HepG2 (cell line): ENCODE measurements around the gene PRKCE. TPM values are rescaled to one million over a fixed set of nuclear protein-coding genes. Genes with fewer than 3 reads are reported as not detected.
A peak's percentile ranks its signal among the peaks of the same experiment; 100 is the strongest.

Source experiments
- HHEX ChIP-seq: IDR thresholded peaks from 2 replicates; pipeline ENCODE4 v1.6.1; 2016; ENCODE audit warnings: control low read depth
- HOXA9 ChIP-seq: sonication (generic); formaldehyde crosslinking; IDR thresholded peaks from 2 replicates; pipeline ENCODE4 v1.8.1; 2022; ENCODE audit warnings: missing genetic modification reagents, mild to moderate bottlenecking, moderate library complexity, borderline replicate concordance
- NONO ChIP-seq, 2 experiments: fragments of 450-650 bp in 1 of 2; sonication (generic) in 1 of 2; formaldehyde crosslinking in 1 of 2; IDR thresholded peaks in 1 of 2; conservative IDR thresholded peaks in 1 of 2; 2 replicates each; pipeline versions ENCODE4 v1.6.1 to v1.8.0; 2017 to 2022; ENCODE audit warnings: mild to moderate bottlenecking in 1 of 2, missing genetic modification reagents in 1 of 2, moderate library complexity in 1 of 2
- ZFP41 ChIP-seq: sonication (generic); formaldehyde crosslinking; IDR thresholded peaks from 2 replicates; pipeline ENCODE4 v1.4.0; 2020; ENCODE audit warnings: mild to moderate bottlenecking, missing genetic modification reagents, borderline replicate concordance
- ZNF235 ChIP-seq: sonication (generic); formaldehyde crosslinking; IDR thresholded peaks from 2 replicates; pipeline ENCODE4 v1.8.1; 2023; ENCODE audit warnings: mild to moderate bottlenecking, missing genetic modification reagents, borderline replicate concordance
- ZNF260 ChIP-seq: sonication (generic); formaldehyde crosslinking; IDR thresholded peaks from 2 replicates; pipeline ENCODE4 v1.4.0; 2020; ENCODE audit warnings: missing genetic modification reagents, low read depth, mild to moderate bottlenecking, borderline replicate concordance
- ZNF652 ChIP-seq: IDR thresholded peaks from 2 replicates; pipeline ENCODE4 v1.6.1; 2016; ENCODE audit warnings: low read depth, borderline replicate concordance
- polyA plus RNA-seq, 8 experiments: library from polyadenylated mRNA; depleted of rRNA in 3 of 8; stranded (reverse) in 7 of 8; unstranded in 1 of 8; fragments of >200 nt; fragmentation: Illumina TruSeq in 4 of 8; extraction: Trizol in 4 of 8; gene quantifications; 2 replicates each; pipeline versions ENCODE4 v1.2.1 to v1.2.3, GENCODE V29; 2011 to 2016; ENCODE audit warnings: low read depth in 4 of 8, missing spikeins in 1 of 8, mixed read lengths in 1 of 8; ENCODE audit not compliant: insufficient read depth in 1 of 8
- total RNA-seq, 5 experiments: library from RNA; depleted of rRNA; stranded (reverse); fragments of >200 nt; fragmentation: Illumina TruSeq; extraction: Trizol; gene quantifications; 2 replicates each; pipeline ENCODE4 v1.2.3, GENCODE V29; 2016; ENCODE audit warnings: low read depth in 1 of 5
- TF ChIP-seq, protein P1 (sequence below): sonication (generic); formaldehyde crosslinking; IDR thresholded peaks from 2 replicates; pipeline ENCODE4 v1.4.0; 2020; ENCODE audit warnings: missing genetic modification reagents, mild to moderate bottlenecking, borderline replicate concordance
- TF ChIP-seq, protein P2 (sequence below): sonication (generic); formaldehyde crosslinking; conservative IDR thresholded peaks from 2 replicates; pipeline ENCODE4 v1.4.0; 2020; ENCODE audit warnings: missing genetic modification reagents
- TF ChIP-seq, protein P3 (sequence below): sonication (generic); formaldehyde crosslinking; IDR thresholded peaks from 2 replicates; pipeline ENCODE4 v1.8.1; 2022; ENCODE audit warnings: low read depth, mild to moderate bottlenecking, missing genetic modification reagents
- TF ChIP-seq, protein P4 (sequence below): sonication (generic); formaldehyde crosslinking; IDR thresholded peaks from 2 replicates; pipeline ENCODE4 v1.4.0; 2020; ENCODE audit warnings: low read depth, missing genetic modification reagents
- TF ChIP-seq, protein P5 (sequence below), 2 experiments: sonication (generic) in 1 of 2; formaldehyde crosslinking in 1 of 2; IDR thresholded peaks; 2 replicates each; pipeline versions ENCODE4 v1.4.0 to v1.6.1; 2018 to 2020; ENCODE audit warnings: missing genetic modification reagents in 2 of 2, borderline replicate concordance in 1 of 2, low read depth in 1 of 2, mild to moderate bottlenecking in 1 of 2, missing biosample characterization in 1 of 2
- TF ChIP-seq, protein P6 (sequence below): IDR thresholded peaks from 2 replicates; pipeline ENCODE4 v1.6.1; 2016; ENCODE audit warnings: control low read depth

The PRKCE gene
- total and polyA plus RNA-seq, 2 of the 13 experiments (the other 11 are each of a cell fraction or from before 2014, with no cell fraction given): 1.0 to 3.9 TPM

DNA sequence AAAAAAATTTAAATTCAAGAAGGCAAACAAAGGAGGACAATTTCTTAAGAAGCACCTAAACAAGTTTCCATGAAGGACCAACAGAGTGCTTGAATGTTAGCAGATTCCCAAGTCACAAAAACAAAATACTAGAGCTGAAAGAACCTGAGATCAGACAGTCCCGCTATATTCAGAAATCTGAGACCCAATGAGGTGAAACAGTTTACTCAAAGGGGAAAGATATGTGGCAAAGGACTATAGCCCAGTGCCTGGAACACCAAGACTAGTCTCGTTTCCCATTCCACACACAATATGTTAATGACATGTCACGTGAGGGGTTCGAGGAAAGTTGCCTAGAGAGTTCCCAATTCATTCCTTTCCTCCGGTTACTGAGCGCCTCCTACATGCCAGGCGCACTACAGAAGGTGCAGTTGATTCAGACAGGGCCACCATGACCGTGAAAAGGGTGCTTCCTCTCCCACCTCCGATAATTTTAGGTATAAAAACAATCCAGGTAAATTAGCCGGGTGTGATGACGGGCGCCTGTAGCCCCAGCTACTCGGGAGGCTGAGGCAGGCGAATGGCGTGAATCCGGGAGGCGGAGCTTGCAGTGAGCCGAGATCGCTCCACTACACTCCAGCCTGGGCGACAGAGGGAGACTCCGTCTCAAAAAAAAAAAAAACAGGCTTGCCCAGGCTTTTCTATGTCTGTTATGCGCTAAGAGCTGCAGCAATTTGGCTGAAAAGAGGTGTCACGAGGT, 41.0 kb upstream of the PRKCE start (continued):
- TF ChIP-seq, protein P1, sequence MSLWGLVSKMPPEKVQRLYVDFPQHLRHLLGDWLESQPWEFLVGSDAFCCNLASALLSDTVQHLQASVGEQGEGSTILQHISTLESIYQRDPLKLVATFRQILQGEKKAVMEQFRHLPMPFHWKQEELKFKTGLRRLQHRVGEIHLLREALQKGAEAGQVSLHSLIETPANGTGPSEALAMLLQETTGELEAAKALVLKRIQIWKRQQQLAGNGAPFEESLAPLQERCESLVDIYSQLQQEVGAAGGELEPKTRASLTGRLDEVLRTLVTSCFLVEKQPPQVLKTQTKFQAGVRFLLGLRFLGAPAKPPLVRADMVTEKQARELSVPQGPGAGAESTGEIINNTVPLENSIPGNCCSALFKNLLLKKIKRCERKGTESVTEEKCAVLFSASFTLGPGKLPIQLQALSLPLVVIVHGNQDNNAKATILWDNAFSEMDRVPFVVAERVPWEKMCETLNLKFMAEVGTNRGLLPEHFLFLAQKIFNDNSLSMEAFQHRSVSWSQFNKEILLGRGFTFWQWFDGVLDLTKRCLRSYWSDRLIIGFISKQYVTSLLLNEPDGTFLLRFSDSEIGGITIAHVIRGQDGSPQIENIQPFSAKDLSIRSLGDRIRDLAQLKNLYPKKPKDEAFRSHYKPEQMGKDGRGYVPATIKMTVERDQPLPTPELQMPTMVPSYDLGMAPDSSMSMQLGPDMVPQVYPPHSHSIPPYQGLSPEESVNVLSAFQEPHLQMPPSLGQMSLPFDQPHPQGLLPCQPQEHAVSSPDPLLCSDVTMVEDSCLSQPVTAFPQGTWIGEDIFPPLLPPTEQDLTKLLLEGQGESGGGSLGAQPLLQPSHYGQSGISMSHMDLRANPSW: 0 out of 2 replicates have a peak, but pooled peaks have one; percentile 86
- TF ChIP-seq HHEX (CRISPR knock-in tag): no peak
- 0 out of 2 replicates have a peak, but pooled peaks have one; percentile 38 for TF ChIP-seq ZNF235 (CRISPR knock-in tag)
- TF ChIP-seq, protein P2, sequence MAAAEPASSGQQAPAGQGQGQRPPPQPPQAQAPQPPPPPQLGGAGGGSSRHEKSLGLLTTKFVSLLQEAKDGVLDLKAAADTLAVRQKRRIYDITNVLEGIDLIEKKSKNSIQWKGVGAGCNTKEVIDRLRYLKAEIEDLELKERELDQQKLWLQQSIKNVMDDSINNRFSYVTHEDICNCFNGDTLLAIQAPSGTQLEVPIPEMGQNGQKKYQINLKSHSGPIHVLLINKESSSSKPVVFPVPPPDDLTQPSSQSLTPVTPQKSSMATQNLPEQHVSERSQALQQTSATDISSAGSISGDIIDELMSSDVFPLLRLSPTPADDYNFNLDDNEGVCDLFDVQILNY (CRISPR knock-in tag): no peak
- TF ChIP-seq ZNF652 (CRISPR knock-in tag): no peak
- TF ChIP-seq, protein P3, sequence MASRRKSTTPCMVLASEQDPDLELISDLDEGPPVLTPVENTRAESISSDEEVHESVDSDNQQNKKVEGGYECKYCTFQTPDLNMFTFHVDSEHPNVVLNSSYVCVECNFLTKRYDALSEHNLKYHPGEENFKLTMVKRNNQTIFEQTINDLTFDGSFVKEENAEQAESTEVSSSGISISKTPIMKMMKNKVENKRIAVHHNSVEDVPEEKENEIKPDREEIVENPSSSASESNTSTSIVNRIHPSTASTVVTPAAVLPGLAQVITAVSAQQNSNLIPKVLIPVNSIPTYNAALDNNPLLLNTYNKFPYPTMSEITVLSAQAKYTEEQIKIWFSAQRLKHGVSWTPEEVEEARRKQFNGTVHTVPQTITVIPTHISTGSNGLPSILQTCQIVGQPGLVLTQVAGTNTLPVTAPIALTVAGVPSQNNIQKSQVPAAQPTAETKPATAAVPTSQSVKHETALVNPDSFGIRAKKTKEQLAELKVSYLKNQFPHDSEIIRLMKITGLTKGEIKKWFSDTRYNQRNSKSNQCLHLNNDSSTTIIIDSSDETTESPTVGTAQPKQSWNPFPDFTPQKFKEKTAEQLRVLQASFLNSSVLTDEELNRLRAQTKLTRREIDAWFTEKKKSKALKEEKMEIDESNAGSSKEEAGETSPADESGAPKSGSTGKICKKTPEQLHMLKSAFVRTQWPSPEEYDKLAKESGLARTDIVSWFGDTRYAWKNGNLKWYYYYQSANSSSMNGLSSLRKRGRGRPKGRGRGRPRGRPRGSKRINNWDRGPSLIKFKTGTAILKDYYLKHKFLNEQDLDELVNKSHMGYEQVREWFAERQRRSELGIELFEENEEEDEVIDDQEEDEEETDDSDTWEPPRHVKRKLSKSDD (CRISPR knock-in tag): no peak
- no peak for TF ChIP-seq ZNF260 (CRISPR knock-in tag)
- TF ChIP-seq, protein P4, sequence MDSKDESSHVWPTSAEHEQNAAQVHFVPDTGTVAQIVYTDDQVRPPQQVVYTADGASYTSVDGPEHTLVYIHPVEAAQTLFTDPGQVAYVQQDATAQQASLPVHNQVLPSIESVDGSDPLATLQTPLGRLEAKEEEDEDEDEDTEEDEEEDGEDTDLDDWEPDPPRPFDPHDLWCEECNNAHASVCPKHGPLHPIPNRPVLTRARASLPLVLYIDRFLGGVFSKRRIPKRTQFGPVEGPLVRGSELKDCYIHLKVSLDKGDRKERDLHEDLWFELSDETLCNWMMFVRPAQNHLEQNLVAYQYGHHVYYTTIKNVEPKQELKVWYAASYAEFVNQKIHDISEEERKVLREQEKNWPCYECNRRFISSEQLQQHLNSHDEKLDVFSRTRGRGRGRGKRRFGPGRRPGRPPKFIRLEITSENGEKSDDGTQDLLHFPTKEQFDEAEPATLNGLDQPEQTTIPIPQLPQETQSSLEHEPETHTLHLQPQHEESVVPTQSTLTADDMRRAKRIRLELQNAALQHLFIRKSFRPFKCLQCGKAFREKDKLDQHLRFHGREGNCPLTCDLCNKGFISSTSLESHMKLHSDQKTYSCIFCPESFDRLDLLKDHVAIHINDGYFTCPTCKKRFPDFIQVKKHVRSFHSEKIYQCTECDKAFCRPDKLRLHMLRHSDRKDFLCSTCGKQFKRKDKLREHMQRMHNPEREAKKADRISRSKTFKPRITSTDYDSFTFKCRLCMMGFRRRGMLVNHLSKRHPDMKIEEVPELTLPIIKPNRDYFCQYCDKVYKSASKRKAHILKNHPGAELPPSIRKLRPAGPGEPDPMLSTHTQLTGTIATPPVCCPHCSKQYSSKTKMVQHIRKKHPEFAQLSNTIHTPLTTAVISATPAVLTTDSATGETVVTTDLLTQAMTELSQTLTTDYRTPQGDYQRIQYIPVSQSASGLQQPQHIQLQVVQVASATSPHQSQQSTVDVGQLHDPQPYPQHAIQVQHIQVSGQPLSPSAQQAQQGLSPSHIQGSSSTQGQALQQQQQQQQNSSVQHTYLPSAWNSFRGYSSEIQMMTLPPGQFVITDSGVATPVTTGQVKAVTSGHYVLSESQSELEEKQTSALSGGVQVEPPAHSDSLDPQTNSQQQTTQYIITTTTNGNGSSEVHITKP (CRISPR knock-in tag): no peak
- TF ChIP-seq ZFP41 (CRISPR knock-in tag): no peak; the same call in 1 of the 2 replicates
- TF ChIP-seq, protein P5, sequence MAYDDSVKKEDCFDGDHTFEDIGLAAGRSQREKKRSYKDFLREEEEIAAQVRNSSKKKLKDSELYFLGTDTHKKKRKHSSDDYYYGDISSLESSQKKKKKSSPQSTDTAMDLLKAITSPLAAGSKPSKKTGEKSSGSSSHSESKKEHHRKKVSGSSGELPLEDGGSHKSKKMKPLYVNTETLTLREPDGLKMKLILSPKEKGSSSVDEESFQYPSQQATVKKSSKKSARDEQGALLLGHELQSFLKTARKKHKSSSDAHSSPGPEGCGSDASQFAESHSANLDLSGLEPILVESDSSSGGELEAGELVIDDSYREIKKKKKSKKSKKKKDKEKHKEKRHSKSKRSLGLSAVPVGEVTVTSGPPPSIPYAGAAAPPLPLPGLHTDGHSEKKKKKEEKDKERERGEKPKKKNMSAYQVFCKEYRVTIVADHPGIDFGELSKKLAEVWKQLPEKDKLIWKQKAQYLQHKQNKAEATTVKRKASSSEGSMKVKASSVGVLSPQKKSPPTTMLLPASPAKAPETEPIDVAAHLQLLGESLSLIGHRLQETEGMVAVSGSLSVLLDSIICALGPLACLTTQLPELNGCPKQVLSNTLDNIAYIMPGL (CRISPR knock-in tag; IDR thresholded peaks at IDR 0.05; ENCODE audit: borderline replicate concordance in 1 of 2, low read depth in 1 of 2): peak in 1 of 2 experiments; percentile 76; a peak in 3 of 4 replicates
- no peak for TF ChIP-seq NONO (IDR thresholded peaks at IDR 0.05)
- TF ChIP-seq NONO (CRISPR knock-in tag; conservative IDR thresholded peaks at IDR 0.05): no peak
- no peak for TF ChIP-seq HOXA9 (CRISPR knock-in tag)
- TF ChIP-seq, protein P6, sequence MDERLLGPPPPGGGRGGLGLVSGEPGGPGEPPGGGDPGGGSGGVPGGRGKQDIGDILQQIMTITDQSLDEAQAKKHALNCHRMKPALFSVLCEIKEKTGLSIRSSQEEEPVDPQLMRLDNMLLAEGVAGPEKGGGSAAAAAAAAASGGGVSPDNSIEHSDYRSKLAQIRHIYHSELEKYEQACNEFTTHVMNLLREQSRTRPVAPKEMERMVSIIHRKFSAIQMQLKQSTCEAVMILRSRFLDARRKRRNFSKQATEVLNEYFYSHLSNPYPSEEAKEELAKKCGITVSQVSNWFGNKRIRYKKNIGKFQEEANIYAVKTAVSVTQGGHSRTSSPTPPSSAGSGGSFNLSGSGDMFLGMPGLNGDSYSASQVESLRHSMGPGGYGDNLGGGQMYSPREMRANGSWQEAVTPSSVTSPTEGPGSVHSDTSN (CRISPR knock-in tag): no peak
